Naive thymus-derived CD4-positive, alpha-beta T cell (primary cell): ENCODE measurements around the gene THAP7. TPM values are rescaled to one million over a fixed set of nuclear protein-coding genes. Genes with fewer than 3 reads are reported as not detected.
"Not testable (repeated sequence)": the region's sequence is repeated elsewhere in the genome, so short reads cannot be mapped to it uniquely, and the experiment has no call there.

Experiments used
- ATAC-seq: fragments of 150-1000 bp; cut with Tn5 transposase; 2 replicates; pipeline ENCODE4 v1.10.0; 2021; ENCODE audit warnings: mild to moderate bottlenecking, moderate library complexity
- CTCF ChIA-PET: fragments of 350-600 bp; sonication (Branson Sonifier 250); formaldehyde crosslinking; loops from one replicate; lab custom pipeline; 2021; ENCODE audit warnings: antibody characterized with exemption; lab: Charles Lee
- POLR2A ChIA-PET: fragments of 350-600 bp; sonication (Branson Sonifier 250); formaldehyde crosslinking; loops from one replicate; lab custom pipeline; 2021; ENCODE audit warnings: antibody characterized with exemption, inconsistent platforms; lab: Charles Lee
- DNase-seq, 9 donors: peaks; one replicate each; pipeline versions ENCODE4 v3.0.0 to v3.0.0-alpha.2; 2020 to 2022; ENCODE audit warnings: mixed read lengths in 1 of 9
- H3K27ac ChIP-seq: one replicate; pipeline ENCODE4 v1.7.0; 2013; ENCODE audit warnings: mild to moderate bottlenecking, low read depth, low read length, moderate library complexity
- H3K27me3 ChIP-seq, 2 donors: one replicate each; pipeline ENCODE4 v1.7.0; 2013; ENCODE audit warnings: low read length in 2 of 2, mild to moderate bottlenecking in 2 of 2, moderate library complexity in 2 of 2; ENCODE audit not compliant: control insufficient read depth in 2 of 2, insufficient read depth in 2 of 2
- H3K36me3 ChIP-seq, 3 experiments: 1 replicate in 2 of 3; 2 replicates in 1 of 3; pipeline ENCODE4 v1.7.0; 2013; ENCODE audit warnings: low read length in 3 of 3, mild to moderate bottlenecking in 3 of 3, moderate library complexity in 1 of 3; ENCODE audit not compliant: insufficient read depth in 3 of 3, control insufficient read depth in 2 of 3
- H3K4me1 ChIP-seq, 2 donors: one replicate each; pipeline ENCODE4 v1.7.0; 2013; ENCODE audit warnings: low read length in 2 of 2, mild to moderate bottlenecking in 2 of 2, moderate library complexity in 1 of 2; ENCODE audit not compliant: control insufficient read depth in 2 of 2, insufficient read depth in 2 of 2
- H3K4me3 ChIP-seq: 2 replicates; pipeline ENCODE4 v1.7.0; 2013; ENCODE audit warnings: mild to moderate bottlenecking, low read length
- H3K9me3 ChIP-seq, 3 experiments: 1 replicate in 2 of 3; 2 replicates in 1 of 3; pipeline ENCODE4 v1.7.0; 2013; ENCODE audit warnings: low read length in 3 of 3; ENCODE audit not compliant: control insufficient read depth in 2 of 3
- H3K27ac Mint-ChIP-seq, 9 donors: one replicate each; pipeline ENCODE4 v1.8.0; 2020 to 2022; ENCODE audit warnings: mixed read lengths in 9 of 9, mild to moderate bottlenecking in 8 of 9, moderate library complexity in 5 of 9, inconsistent platforms in 2 of 9
- H3K27me3 Mint-ChIP-seq, 5 donors: one replicate each; pipeline ENCODE4 v1.8.0; 2021 to 2022; ENCODE audit warnings: mixed read lengths in 5 of 5, mild to moderate bottlenecking in 1 of 5
- H3K36me3 Mint-ChIP-seq, 5 donors: one replicate each; pipeline ENCODE4 v1.8.0; 2020 to 2022; ENCODE audit warnings: mixed read lengths in 5 of 5, mild to moderate bottlenecking in 3 of 5, inconsistent platforms in 1 of 5
- H3K4me1 Mint-ChIP-seq, 7 donors: one replicate each; pipeline ENCODE4 v1.8.0; 2020 to 2022; ENCODE audit warnings: mixed read lengths in 7 of 7, mild to moderate bottlenecking in 3 of 7, inconsistent platforms in 1 of 7
- H3K4me3 Mint-ChIP-seq, 10 donors: one replicate each; pipeline ENCODE4 v1.8.0; 2020 to 2022; ENCODE audit warnings: mild to moderate bottlenecking in 10 of 10, mixed read lengths in 10 of 10, moderate library complexity in 6 of 10, inconsistent platforms in 2 of 10
- H3K9me3 Mint-ChIP-seq, 11 donors: one replicate each; pipeline ENCODE4 v1.8.0; 2020 to 2022; ENCODE audit warnings: mixed read lengths in 11 of 11, mild to moderate bottlenecking in 4 of 11, inconsistent platforms in 1 of 11, moderate library complexity in 1 of 11
- intact Hi-C, 2 donors: fragments of 100-400 bp; cut with micrococcal nuclease; formaldehyde crosslinking; loops; one replicate each; pipeline ENCODE4 v1.15.1; 2023
- polyA plus RNA-seq, 2 donors: library from polyadenylated mRNA; unstranded; fragments of 300-500 nt; fragmentation: Illumina TruSeq; gene quantifications; one replicate each; pipeline ENCODE4 v1.2.3, GENCODE V29; 2021
- total RNA-seq, 6 experiments: library from RNA in 5 of 6; stranded (reverse) in 5 of 6; gene quantifications; 1 replicate in 5 of 6; 2 replicates in 1 of 6; pipeline ENCODE4 v1.2.3 and lab custom pipeline; 2021 to 2026

THAP7 gene
- total and polyA plus RNA-seq, 7 experiments from 2014 or later: 25.8 to 73.3 (median 64.7) TPM

- POLR2A ChIA-PET, ATAC-seq, CTCF ChIA-PET, DNase-seq, H3K4me1 ChIP-seq, H3K27me3 ChIP-seq, H3K4me3 Mint-ChIP-seq, H3K36me3 ChIP-seq, H3K9me3 ChIP-seq, H3K4me3 ChIP-seq, intact Hi-C loops, H3K27ac ChIP-seq, H3K9me3 Mint-ChIP-seq, H3K36me3 Mint-ChIP-seq, H3K27ac Mint-ChIP-seq: not testable (repeated sequence)
- peaks cover 16 to 39% (median 24%) of the 10 kb centered on the region in 5 donors for H3K27me3 Mint-ChIP-seq
- H3K4me1 Mint-ChIP-seq: peaks cover 2 to 11% (median 6%) of the 10 kb centered on the region in 7 donors
Observed at GRCh38 chr22:21039158-21039557, 37.2 kb upstream of the THAP7 start.

GRCh38 chr22:21038405-21038804 is 36.5 kb upstream of the THAP7 start:
- Histone ChIP-seq H3K4me1 (no peaks in the 10 kb centered on the region), H3K36me3 (no peaks in the 10 kb centered on the region), H3K9me3 (no peaks in the 10 kb centered on the region), H3K4me3 (no peak overlapping the region), H3K27me3 (no peaks in the 10 kb centered on the region), H3K27ac (no peak overlapping the region)
- intact Hi-C loops: no loop called here
- Mint-ChIP-seq H3K27me3 (peaks cover 14 to 38% (median 20%) of the 10 kb centered on the region in 5 donors), H3K4me3 (no peak overlapping the region), H3K9me3 (peaks cover 0 to 1% (median 0%) of the 10 kb centered on the region in 11 donors), H3K27ac (peak overlapping the region in 1 of 9 donors; percentile 51), H3K36me3 (peaks cover 0 to 3% (median 0%) of the 10 kb centered on the region in 5 donors), H3K4me1 (peaks cover 3 to 6% (median 4%) of the 10 kb centered on the region in 7 donors)
- POLR2A ChIA-PET: no interaction called here
- no peak for ATAC-seq
- no peak for DNase-seq
- CTCF ChIA-PET: no interaction called here

GRCh38 chr22:21034989-21035388 is 33.1 kb upstream of the THAP7 start:
- intact Hi-C loops: no loop called here
- peaks cover 19 to 51% (median 25%) of the 10 kb centered on the region in 5 donors for H3K27me3 Mint-ChIP-seq
- no peak overlapping the region for H3K4me3 ChIP-seq
- no peaks in the 10 kb centered on the region for H3K9me3 Mint-ChIP-seq
- H3K27me3 ChIP-seq: no peaks in the 10 kb centered on the region
- H3K4me1 ChIP-seq: peaks cover 0 to 9% of the 10 kb centered on the region in 2 donors
- H3K4me1 Mint-ChIP-seq: peaks cover 1 to 10% (median 6%) of the 10 kb centered on the region in 7 donors
- H3K27ac ChIP-seq: no peak overlapping the region
- POLR2A ChIA-PET: no interaction called here
- H3K36me3 Mint-ChIP-seq: peaks cover 0 to 3% (median 0%) of the 10 kb centered on the region in 5 donors
- no peaks in the 10 kb centered on the region for H3K36me3 ChIP-seq
- DNase-seq (no peak), ATAC-seq (no peak)
- no peak overlapping the region for H3K4me3 Mint-ChIP-seq
- no peak overlapping the region for H3K27ac Mint-ChIP-seq
- CTCF ChIA-PET: no interaction called here
- no peaks in the 10 kb centered on the region for H3K9me3 ChIP-seq

- H3K36me3 ChIP-seq: no peaks in the 10 kb centered on the region
- H3K4me1 ChIP-seq: peaks cover 0 to 9% of the 10 kb centered on the region in 2 donors
- no peaks in the 10 kb centered on the region for H3K27me3 ChIP-seq
- Mint-ChIP-seq H3K4me1 (peaks cover 1 to 10% (median 6%) of the 10 kb centered on the region in 7 donors), H3K36me3 (no peaks in the 10 kb centered on the region), H3K4me3 (no peak overlapping the region), H3K27ac (no peak overlapping the region), H3K9me3 (no peaks in the 10 kb centered on the region), H3K27me3 (peaks cover 19 to 49% (median 27%) of the 10 kb centered on the region in 5 donors)
- POLR2A ChIA-PET: no interaction called here
- CTCF ChIA-PET: no interaction called here
- H3K9me3 ChIP-seq: no peaks in the 10 kb centered on the region
- ATAC-seq: no peak
- DNase-seq: no peak
- H3K4me3 ChIP-seq: no peak overlapping the region
- no peak overlapping the region for H3K27ac ChIP-seq
- intact Hi-C loops: no loop called here
Observed at GRCh38 chr22:21033895-21034294, 32.0 kb upstream of the THAP7 start.

- intact Hi-C loops: no loop called here
- Histone ChIP-seq H3K36me3 (no peaks in the 10 kb centered on the region), H3K9me3 (no peaks in the 10 kb centered on the region), H3K27me3 (no peaks in the 10 kb centered on the region), H3K27ac (no peak overlapping the region), H3K4me1 (peaks cover 0 to 9% of the 10 kb centered on the region in 2 donors), H3K4me3 (no peak overlapping the region)
- H3K27ac Mint-ChIP-seq: no peak overlapping the region
- POLR2A ChIA-PET: no interaction called here
- ATAC-seq: no peak
- H3K36me3 Mint-ChIP-seq: no peaks in the 10 kb centered on the region
- no peaks in the 10 kb centered on the region for H3K9me3 Mint-ChIP-seq
- H3K27me3 Mint-ChIP-seq: peaks cover 19 to 44% (median 22%) of the 10 kb centered on the region in 5 donors
- CTCF ChIA-PET: no interaction called here
- peak overlapping the region in 3 of 10 donors; percentile 32 to 77 (median 56) for H3K4me3 Mint-ChIP-seq
- peaks cover 1 to 10% (median 6%) of the 10 kb centered on the region in 7 donors for H3K4me1 Mint-ChIP-seq
- no peak for DNase-seq
Observed at GRCh38 chr22:21032868-21033688, 31.2 kb upstream of the THAP7 start.

GRCh38 chr22:21032037-21032867 is 30.3 kb upstream of the THAP7 start, which contains the start of gene SLC7A4:
Gene SLC7A4, minus strand, starts transcription at chr22:21032561. Its CDS starts 749 bp downstream, at chr22:21031812.
- H3K4me1 Mint-ChIP-seq: peaks cover 1 to 10% (median 6%) of the 10 kb centered on the region in 7 donors
- ATAC-seq: peak; percentile 55
- no peak for DNase-seq
- no peaks in the 10 kb centered on the region for H3K9me3 ChIP-seq
- peaks cover 0 to 9% of the 10 kb centered on the region in 2 donors for H3K4me1 ChIP-seq
- no peaks in the 10 kb centered on the region for H3K36me3 ChIP-seq
- H3K27me3 ChIP-seq: no peaks in the 10 kb centered on the region
- H3K9me3 Mint-ChIP-seq: no peaks in the 10 kb centered on the region
- CTCF ChIA-PET: no interaction called here
- intact Hi-C loops: no loop called here
- H3K36me3 Mint-ChIP-seq: no peaks in the 10 kb centered on the region
- no peak within 1 kb of the TSS for H3K27ac ChIP-seq
- POLR2A ChIA-PET: interaction anchor here (0.5 kb wide), 1 partner anchor 416 kb away, joined by 3 read pairs; no protein-coding TSS in a partner anchor
- H3K4me3 ChIP-seq: no peak within 1 kb of the TSS
- H3K27ac Mint-ChIP-seq: no peak within 1 kb of the TSS
- H3K4me3 Mint-ChIP-seq: peak within 1 kb of the TSS in 6 of 10 donors; percentile 26 to 77 (median 49)
- H3K27me3 Mint-ChIP-seq: peaks cover 19 to 40% (median 22%) of the 10 kb centered on the region in 5 donors
